ENCODE data around the gene AKR1C2.

AKR1C2 gene

DNA sequence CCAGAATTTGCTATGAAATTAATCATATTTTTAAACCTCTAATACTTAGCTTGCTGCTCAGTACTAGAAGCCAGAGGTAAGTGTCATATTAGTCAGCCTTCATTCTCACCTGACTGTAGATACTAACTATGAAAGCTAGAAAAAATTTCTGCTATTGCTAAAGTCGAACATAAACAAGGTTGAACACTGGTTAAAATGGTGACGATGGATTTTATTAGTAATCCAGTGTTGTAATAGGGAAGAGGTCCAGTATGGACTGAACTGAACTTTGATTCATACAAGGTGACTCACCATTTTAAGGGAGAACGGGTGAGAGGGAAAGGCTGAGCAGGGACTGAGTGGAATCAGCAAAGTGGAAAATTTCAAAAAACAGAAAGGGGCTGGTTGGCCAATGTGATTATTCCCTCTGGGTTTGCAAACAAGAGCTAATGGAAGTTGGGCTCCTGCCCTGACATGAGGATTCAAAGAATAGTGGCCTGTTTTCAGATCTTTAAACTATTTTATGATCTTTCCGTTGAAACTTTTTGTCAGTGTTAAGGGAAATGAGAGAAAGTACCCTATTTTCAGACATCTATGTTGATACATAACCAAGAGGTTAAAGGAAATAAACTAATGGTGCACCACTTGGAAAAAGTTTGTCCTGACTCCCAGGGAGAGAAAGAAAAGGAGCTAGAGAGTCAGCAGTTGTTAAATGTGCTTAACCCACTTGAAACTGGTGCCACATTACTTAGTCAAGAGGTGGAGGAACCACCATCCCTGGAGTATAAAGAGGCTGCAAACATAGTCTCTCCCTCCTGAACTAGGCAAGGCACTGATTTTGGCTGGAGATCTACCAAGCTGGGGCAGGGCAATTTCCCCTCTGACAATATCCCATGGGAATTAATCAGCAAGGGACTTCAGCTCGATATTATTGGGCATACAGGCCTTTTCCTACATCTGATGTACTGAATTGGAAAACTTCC lies 55.7 kb downstream of the AKR1C2 start:
- TF ChIP-seq, protein P1, sequence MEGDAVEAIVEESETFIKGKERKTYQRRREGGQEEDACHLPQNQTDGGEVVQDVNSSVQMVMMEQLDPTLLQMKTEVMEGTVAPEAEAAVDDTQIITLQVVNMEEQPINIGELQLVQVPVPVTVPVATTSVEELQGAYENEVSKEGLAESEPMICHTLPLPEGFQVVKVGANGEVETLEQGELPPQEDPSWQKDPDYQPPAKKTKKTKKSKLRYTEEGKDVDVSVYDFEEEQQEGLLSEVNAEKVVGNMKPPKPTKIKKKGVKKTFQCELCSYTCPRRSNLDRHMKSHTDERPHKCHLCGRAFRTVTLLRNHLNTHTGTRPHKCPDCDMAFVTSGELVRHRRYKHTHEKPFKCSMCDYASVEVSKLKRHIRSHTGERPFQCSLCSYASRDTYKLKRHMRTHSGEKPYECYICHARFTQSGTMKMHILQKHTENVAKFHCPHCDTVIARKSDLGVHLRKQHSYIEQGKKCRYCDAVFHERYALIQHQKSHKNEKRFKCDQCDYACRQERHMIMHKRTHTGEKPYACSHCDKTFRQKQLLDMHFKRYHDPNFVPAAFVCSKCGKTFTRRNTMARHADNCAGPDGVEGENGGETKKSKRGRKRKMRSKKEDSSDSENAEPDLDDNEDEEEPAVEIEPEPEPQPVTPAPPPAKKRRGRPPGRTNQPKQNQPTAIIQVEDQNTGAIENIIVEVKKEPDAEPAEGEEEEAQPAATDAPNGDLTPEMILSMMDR (IDR thresholded peaks at IDR 0.05; ENCODE audit: low read length) = no peak
- TF ChIP-seq EZH2phosphoT487 (IDR thresholded peaks at IDR 0.05; ENCODE audit: low read length) (no peak), EZH2 (optimal IDR thresholded peaks at IDR 0.05; ENCODE audit: low read depth, low read length) (no peak)
- no peaks in the 10 kb centered on the region for H3F3A ChIP-seq (ENCODE audit: insufficient read depth, low read length)
- no peaks in the 10 kb centered on the region for H3K4me1 ChIP-seq (ENCODE audit: low read length)
- H3K36me3 ChIP-seq (replicated peaks; ENCODE audit: insufficient read depth, low read length) = no peaks in the 10 kb centered on the region
- no peaks in the 10 kb centered on the region for H3K9me2 ChIP-seq (replicated peaks; ENCODE audit: insufficient read depth, low read length)
- no peaks in the 10 kb centered on the region for H3K9me3 ChIP-seq (replicated peaks; ENCODE audit: insufficient read depth, low read length)
- no peak for DNase-seq
- H3K9ac ChIP-seq (ENCODE audit: low read length) = no peak overlapping the region
- H3K27me3 ChIP-seq (replicated peaks; ENCODE audit: insufficient read depth, low read length) = no peaks in the 10 kb centered on the region
- H3K4me2 ChIP-seq (ENCODE audit: low read depth, low read length) = no peak overlapping the region
- H3K79me2 ChIP-seq (ENCODE audit: low read length) = no peaks in the 10 kb centered on the region
- H3K27ac ChIP-seq (ENCODE audit: low read length) = no peak overlapping the region
- no peaks in the 10 kb centered on the region for H4K20me1 ChIP-seq (ENCODE audit: insufficient read depth, low read length)
- H3K4me3 ChIP-seq (ENCODE audit: low read length) = no peak overlapping the region
- H2AFZ ChIP-seq (ENCODE audit: low read length) = no peak overlapping the region

DNA sequence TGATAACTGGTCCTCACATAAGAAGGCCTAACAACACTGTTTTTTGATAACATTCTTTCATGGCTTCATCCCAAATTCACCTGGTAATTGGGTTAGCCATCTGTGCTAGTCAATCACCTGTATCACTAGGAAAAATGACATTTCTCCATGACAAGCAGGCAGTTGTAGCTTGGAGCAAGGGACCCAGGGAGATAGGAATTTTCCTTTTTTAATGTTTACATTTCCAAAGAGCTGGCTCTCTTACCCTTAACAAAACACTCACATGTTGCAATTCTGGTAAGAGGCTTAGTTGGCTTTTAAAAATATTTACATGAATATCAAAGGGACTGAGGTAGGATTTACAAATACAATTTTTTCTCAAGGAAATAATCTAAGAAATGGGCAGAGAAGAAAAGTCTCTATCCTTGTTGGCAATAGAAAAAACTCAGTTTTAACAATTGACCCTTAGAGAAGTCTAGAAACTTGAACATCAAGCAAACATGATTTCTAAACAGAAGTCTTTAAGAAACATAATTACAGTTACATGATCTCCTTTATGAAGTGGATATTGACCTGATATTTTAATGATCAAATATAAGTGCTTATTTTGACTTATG lies 56.5 kb downstream of the AKR1C2 start:
- H3K27ac ChIP-seq (ENCODE audit: low read length) = no peak overlapping the region

DNA sequence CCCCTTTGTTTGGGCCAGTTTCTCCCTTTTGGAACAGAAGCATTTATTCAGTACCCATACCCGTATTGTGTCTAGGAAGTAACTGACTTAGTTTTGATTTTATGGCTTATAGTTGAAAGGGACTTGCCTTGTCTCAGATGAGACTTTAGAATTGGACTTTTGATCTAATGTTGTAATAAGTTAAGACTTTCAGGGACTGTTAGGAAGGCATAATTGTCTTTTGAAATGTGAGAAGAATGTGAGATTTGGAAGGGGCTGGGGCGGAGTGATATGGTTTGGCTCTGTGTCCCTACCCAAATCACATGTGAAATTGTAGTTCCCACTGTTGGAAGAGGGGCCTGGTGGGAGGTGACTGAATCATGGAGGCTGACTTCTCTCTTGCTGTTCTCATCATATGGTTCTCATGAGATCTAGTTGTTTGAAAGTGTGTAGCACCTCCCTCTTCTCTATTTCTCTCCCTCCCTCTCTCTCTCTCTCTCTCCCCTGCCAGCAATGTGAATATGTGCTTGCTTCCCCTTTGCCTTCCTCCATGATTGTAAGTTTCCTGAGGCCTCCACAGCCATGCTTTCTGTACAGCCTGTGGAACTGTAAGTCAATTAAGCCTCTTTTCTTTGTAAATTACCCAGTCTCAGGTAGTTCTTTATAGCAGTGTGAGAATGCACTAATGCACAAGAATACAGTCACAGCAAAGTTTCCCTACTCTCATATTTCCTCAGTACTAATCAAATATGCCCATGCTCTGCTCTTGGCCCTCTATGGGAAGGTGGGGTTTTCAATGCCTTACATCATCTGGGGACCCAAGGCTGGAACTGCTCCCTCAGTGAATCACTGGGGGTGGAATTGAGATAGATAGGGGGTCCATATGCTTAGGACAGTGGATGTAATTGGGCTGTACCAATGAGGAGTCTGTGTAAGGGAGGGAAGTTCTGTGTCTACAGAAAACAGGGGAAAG lies 57.6 kb downstream of the AKR1C2 start:
- Histone ChIP-seq H3K9me2 (replicated peaks; ENCODE audit: insufficient read depth, low read length) (no peaks in the 10 kb centered on the region), H3K27me3 (replicated peaks; ENCODE audit: insufficient read depth, low read length) (no peaks in the 10 kb centered on the region), H3K27ac (ENCODE audit: low read length) (no peak overlapping the region), H3K36me3 (replicated peaks; ENCODE audit: insufficient read depth, low read length) (no peaks in the 10 kb centered on the region), H3K4me2 (ENCODE audit: low read depth, low read length) (no peak overlapping the region), H3F3A (ENCODE audit: insufficient read depth, low read length) (no peaks in the 10 kb centered on the region), H3K4me3 (ENCODE audit: low read length) (no peak overlapping the region), H4K20me1 (ENCODE audit: insufficient read depth, low read length) (no peaks in the 10 kb centered on the region), H3K9me3 (replicated peaks; ENCODE audit: insufficient read depth, low read length) (no peaks in the 10 kb centered on the region), H3K4me1 (ENCODE audit: low read length) (no peaks in the 10 kb centered on the region), H3K79me2 (ENCODE audit: low read length) (no peaks in the 10 kb centered on the region), H2AFZ (ENCODE audit: low read length) (no peak overlapping the region), H3K9ac (ENCODE audit: low read length) (no peak overlapping the region)
- DNase-seq = no peak
- TF ChIP-seq EZH2 (optimal IDR thresholded peaks at IDR 0.05; ENCODE audit: low read depth, low read length) = no peak
- TF ChIP-seq EZH2phosphoT487 (IDR thresholded peaks at IDR 0.05; ENCODE audit: low read length) = no peak
- TF ChIP-seq, protein P1 (IDR thresholded peaks at IDR 0.05; ENCODE audit: low read length) = no peak

More for the DNA sequence above, 56.5 kb downstream of the AKR1C2 start:
- TF ChIP-seq EZH2 (optimal IDR thresholded peaks at IDR 0.05; ENCODE audit: low read depth, low read length) (no peak), EZH2phosphoT487 (IDR thresholded peaks at IDR 0.05; ENCODE audit: low read length) (no peak)
- TF ChIP-seq, protein P1 (IDR thresholded peaks at IDR 0.05; ENCODE audit: low read length) = no peak
- Histone ChIP-seq H3K4me1 (ENCODE audit: low read length) (no peaks in the 10 kb centered on the region), H3F3A (ENCODE audit: insufficient read depth, low read length) (no peaks in the 10 kb centered on the region), H4K20me1 (ENCODE audit: insufficient read depth, low read length) (no peaks in the 10 kb centered on the region), H3K79me2 (ENCODE audit: low read length) (no peaks in the 10 kb centered on the region), H3K27me3 (replicated peaks; ENCODE audit: insufficient read depth, low read length) (no peaks in the 10 kb centered on the region), H3K4me2 (ENCODE audit: low read depth, low read length) (no peak overlapping the region), H2AFZ (ENCODE audit: low read length) (no peak overlapping the region), H3K9me2 (replicated peaks; ENCODE audit: insufficient read depth, low read length) (no peaks in the 10 kb centered on the region), H3K9me3 (replicated peaks; ENCODE audit: insufficient read depth, low read length) (no peaks in the 10 kb centered on the region), H3K9ac (ENCODE audit: low read length) (no peak overlapping the region), H3K36me3 (replicated peaks; ENCODE audit: insufficient read depth, low read length) (no peaks in the 10 kb centered on the region), H3K4me3 (ENCODE audit: low read length) (no peak overlapping the region)
- DNase-seq = no peak

All from MM.1S (cell line).